ENCODE data around the gene ZNF771.
A peak's percentile ranks its signal among the peaks of the same experiment; 100 is the strongest.

Gene ZNF771

GRCh38 chr16:30407102-30407803 lies at the start of gene ZNF771:
TSS of gene ZNF771 (plus strand) at chr16:30407606. CDS start at chr16:30408054, 448 bp downstream.
- peak; percentile 93 for DNase-seq

DNA sequence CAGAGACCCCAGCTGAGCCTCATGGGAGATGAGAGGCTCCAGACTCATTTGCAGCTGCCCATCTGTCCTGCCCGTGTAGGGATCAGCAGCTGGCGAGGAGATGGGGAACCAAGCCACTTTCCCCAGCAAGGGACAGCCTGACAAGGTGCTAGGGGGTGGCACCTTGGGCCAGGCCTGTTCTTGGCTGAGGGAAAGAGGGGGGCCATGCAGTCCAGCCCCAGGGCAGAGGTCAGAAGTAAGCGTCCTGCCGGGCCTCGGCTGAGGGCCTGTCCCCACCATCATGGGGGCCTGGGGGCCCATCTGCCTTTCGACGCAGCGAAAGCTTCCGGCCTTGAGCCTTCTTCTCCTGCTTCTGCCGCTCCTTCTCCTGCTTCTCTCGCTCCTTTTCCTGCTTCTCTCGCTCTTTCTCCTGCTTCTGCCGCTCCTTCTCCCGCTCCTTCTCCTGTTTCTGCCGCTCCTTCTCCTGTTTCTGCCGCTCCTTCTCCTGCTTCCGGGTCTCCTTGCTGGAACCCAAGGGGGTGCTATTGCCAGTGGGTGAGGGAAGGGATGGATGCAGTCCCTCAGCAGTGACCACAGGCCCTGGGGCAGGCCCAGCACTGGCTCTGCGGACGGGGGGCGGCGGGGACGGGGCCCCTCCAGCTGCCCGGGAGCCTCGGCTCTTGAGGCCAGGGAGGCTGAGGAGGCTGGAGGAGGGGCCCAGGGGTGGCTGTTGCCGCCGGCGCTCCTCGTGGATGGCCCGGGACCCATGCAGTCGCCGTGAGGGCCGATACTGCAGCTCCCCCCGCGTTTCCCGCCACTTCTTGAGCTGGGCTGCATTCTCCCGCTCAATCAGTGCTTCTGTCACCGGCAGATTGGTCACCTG lies 49.5 kb upstream of the ZNF771 start:
- DNase-seq, result peak; percentile 41

- DNase-seq, result peak; percentile 42
These were observed 48.8 kb upstream of the ZNF771 start for GRCh38 chr16:30358577-30358936.

DNA sequence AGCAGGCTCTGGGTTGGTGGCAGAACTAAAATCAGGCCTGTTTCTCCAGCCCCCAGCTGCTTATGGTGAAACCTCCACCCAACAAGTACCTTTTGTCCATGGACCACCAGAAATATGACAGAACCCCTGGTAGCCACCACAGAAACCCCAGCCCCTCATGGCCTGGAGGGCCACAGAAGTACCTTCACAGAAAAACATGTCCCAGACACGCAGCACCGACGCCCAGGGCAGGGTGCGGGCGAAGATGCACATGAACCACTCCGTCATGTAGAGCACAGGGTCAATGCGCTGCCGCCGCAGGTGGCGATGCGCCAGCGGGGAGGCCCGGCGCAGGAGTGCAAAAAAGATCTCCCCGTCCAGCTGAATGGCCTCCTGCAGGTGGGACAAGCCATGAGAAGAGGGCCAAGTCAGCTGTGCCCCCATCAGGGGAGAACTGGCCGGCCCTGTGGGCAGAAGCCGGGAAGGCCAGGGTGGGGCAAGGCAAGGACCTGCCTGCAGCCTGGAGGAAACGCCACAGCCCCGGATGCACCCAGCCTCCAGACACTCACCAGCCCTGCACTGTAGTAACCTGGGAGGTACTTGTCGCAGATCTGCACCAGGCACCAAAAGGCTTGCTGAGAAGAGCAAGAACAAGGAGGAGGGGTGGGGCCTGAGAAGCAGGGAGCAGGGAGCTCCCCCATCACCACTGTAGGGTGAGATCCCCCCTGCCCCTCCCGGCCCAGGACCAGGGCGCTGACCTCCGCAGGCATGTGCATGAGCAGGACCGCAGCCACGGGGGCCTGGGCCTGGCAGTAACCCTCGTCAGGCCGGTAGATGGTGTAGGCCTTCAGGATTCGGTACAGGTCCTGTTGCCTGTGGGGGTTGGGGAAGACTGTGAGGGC lies 48.2 kb upstream of the ZNF771 start:
- peak; percentile 43 for DNase-seq

DNA sequence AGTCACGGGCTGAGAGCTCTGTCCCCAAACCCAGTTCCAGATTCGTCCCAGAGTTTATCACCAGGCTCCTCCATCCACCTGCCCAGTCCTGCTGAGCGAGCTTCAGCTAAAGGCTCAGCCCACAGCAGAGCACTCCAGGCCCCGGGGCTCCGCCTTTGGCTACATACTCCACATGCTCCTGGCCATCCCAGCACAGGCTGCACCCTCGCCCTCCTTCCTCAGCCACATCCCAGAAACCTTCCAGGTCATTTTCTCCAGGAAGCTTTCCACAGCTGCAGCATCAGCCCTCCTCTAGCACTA lies 47.6 kb upstream of the ZNF771 start:
- peak; percentile 69 for DNase-seq

DNA sequence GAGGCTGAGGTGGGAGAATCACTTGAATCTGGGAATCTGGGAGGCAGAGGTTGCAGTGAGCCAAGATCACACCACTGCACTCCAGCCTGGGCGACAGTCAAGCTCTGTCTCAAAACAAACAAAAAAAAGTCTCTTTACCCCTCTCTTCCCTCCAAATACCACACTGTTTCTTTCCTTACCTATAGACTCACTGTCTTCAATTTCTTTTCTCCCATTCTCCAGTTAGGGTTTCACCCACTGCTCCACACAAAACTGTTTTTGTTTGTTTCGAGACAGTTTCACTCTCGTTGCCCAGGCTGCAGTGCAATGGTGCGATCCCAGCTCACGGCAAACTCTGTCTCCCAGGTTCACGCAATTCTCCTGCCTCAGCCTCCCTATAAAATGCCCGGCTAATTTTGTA lies 46.2 kb upstream of the ZNF771 start:
- DNase-seq, result no peak

DNA sequence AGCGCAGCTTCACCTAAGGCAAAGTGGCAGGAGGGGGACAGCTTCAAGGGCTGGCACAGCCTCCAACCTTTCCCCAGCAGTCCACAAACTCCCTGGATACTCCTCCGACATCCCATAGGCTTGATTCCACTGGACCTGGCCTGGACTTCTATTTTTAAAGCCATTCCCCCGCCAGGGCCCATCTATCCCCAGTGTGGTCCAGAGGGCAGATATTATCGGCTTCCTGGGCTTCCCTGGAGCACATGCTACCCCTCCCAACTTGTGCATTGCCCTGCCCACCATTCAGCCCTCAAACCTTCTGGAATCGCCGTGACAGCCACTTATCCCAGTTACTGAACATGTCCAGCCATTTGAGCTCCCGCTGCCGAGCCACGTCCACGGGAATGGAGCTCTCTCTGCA lies 42.2 kb upstream of the ZNF771 start:
- DNase-seq, result no peak

GRCh38 chr16:30366511-30366910 lies 40.9 kb upstream of the ZNF771 start:
- no peak for DNase-seq

- peak; percentile 45 for DNase-seq
These were observed 39.9 kb upstream of the ZNF771 start for GRCh38 chr16:30367349-30368009.

DNA sequence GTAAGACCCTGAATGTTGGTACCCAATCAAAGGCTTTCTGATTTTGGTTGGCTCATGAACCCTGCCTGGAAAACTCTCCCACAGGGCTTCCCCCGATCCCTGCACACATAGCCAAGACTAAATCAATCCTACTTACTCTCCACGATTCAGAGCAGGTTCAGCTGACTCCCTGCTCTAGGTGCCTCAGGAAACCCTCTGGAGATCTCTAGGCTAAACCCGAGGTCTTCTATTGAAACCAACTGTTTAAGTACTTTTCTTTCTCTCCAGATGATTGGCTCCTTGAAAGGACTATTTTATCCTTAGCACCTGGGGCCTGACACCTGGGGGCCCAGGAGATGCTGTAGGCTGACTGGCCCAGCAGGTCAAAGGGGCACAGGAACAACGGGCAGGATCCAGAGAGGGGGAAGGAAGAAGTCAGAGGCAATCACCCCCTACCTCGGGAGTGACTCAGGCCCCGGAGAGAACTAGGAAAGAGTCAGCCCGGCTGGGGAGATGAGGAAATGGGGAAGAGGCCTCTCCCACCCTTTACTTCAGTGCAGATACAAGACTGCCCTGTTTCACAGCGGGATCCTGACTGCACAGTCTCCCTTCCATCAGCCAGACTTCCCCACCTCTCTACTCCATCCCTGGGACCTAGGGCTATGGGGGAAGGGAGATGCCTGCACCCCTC lies 39.1 kb upstream of the ZNF771 start:
- DNase-seq, result peak; percentile 55

DNA sequence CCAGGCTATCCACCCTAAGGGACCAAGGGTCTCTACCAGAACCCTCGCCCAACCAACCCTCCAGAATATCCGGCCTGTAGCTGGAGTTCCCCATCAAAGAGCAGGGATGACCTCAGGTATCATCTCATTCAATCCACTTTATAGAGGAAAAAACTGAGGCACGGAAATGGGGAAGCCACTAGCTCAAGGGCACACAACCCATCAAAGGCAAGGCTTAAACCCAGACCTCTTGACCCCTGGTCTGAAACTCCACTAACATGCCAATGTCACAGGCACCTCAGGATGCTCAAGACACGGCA lies 38.7 kb upstream of the ZNF771 start:
- DNase-seq, result peak; percentile 52

- peak; percentile 60 for DNase-seq
These were observed 38.1 kb upstream of the ZNF771 start for GRCh38 chr16:30369091-30369937.

DNA sequence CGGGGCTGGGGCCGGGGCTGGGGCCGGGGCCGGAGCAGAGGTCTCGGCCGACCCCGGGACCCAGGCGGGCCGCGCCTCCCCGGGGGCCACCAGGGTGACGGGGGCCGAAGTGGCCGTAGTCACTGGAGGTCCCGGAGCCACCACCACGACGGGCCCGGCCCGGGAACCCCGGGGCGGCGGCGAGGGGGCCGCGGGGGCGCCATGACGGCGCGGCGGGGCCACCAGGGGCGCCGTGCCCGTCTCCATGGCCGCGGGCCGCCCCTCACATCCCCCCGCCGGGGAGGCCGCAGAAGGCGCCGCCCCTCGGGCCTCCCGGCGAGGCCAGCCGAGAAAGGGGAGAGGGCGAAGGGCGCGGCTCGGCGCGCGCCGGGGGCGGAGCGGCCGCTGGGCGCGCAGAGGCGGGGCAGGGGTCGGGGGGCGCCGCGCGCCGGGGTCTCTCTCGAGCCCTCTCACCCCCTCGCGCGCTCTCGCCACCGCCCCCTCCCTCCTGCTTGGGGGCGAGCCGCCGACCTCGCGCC lies 37.4 kb upstream of the ZNF771 start:
- DNase-seq, result no peak

- DNase-seq, result peak; percentile 100
These were observed 36.8 kb upstream of the ZNF771 start, which contains the start of gene TBC1D10B for GRCh38 chr16:30370456-30371247. TSS of gene TBC1D10B (minus strand) at chr16:30370494. CDS start at chr16:30370183, 311 bp downstream.

GRCh38 chr16:30371248-30371816 lies 36.1 kb upstream of the ZNF771 start:
- peak; percentile 47 for DNase-seq

GRCh38 chr16:30372038-30372712 lies 35.2 kb upstream of the ZNF771 start:
- DNase-seq, result no peak

- no peak for DNase-seq
These were observed 34.7 kb upstream of the ZNF771 start for GRCh38 chr16:30372725-30373124.

DNA sequence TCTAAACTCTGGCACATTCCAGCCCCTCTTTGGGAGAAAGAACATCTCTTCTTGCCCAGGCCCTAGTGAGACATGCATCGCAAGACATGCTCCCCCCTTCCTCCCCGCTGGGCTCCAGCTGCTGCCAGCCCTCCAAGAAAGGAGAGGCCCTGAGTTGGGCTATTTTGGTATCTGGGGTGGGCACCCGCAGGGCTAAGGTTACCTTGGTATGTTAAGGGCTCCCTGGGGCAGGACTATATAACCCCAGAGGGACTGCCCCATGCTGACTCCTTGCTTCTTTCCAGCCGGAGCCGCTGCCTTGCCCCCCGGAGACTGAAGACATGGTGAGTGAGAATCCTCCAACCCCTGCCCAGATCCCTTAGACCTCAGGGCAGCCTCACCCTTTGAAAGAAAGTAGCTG lies 32.9 kb upstream of the ZNF771 start, which contains the start of gene MYL11:
Gene MYL11, plus strand, starts transcription at position 265 of the 400 bp plus-strand sequence. Its CDS starts 56 bp downstream, at position 321.
- DNase-seq, result peak; percentile 41

- peak; percentile 50 for DNase-seq
These were observed 31.5 kb upstream of the ZNF771 start for GRCh38 chr16:30375864-30376263.
